ENCODE results near the gene ATXN1.
"Not testable (repeated sequence)": the region's sequence is repeated elsewhere in the genome, so short reads cannot be mapped to it uniquely, and the experiment has no call there.

Gene ATXN1

GRCh38 chr6:16559071-16559470, 202.2 kb downstream of the ATXN1 start:
- no peak for DNase-seq

- DNase-seq: no peak
These were observed 205.7 kb downstream of the ATXN1 start for GRCh38 chr6:16555550-16555949.

GRCh38 chr6:16553531-16553930, 207.7 kb downstream of the ATXN1 start:
- no peak for DNase-seq

GRCh38 chr6:16551466-16551865, 209.8 kb downstream of the ATXN1 start:
- DNase-seq: no peak

GRCh38 chr6:16548121-16548520, 213.1 kb downstream of the ATXN1 start:
- no peak for DNase-seq

- no peak for DNase-seq
These were observed 213.7 kb downstream of the ATXN1 start for GRCh38 chr6:16547587-16547986.

- DNase-seq: no peak
These were observed 214.4 kb downstream of the ATXN1 start for GRCh38 chr6:16546861-16547260.

- DNase-seq: no peak
These were observed 215.9 kb downstream of the ATXN1 start for GRCh38 chr6:16545382-16545781.

- DNase-seq: no peak
These were observed 216.7 kb downstream of the ATXN1 start for GRCh38 chr6:16544521-16544920.

- DNase-seq: no peak
These were observed 217.3 kb downstream of the ATXN1 start for GRCh38 chr6:16544006-16544405.

GRCh38 chr6:16543521-16543920, 217.7 kb downstream of the ATXN1 start:
- no peak for DNase-seq

- DNase-seq: no peak
These were observed 219.2 kb downstream of the ATXN1 start for GRCh38 chr6:16542070-16542469.

GRCh38 chr6:16540804-16541752, 220.2 kb downstream of the ATXN1 start:
- DNase-seq: no peak

GRCh38 chr6:16540383-16540782, 220.9 kb downstream of the ATXN1 start:
- not testable (repeated sequence) for DNase-seq

- DNase-seq: no peak
These were observed 222.0 kb downstream of the ATXN1 start for GRCh38 chr6:16539086-16539931.

- no peak for DNase-seq
These were observed 225.7 kb downstream of the ATXN1 start for GRCh38 chr6:16535564-16535963.

GRCh38 chr6:16533721-16534136, 227.5 kb downstream of the ATXN1 start:
- no peak for DNase-seq

- DNase-seq: no peak
These were observed 228.1 kb downstream of the ATXN1 start for GRCh38 chr6:16533210-16533609.

GRCh38 chr6:16527691-16528090, 233.6 kb downstream of the ATXN1 start:
- no peak for DNase-seq

GRCh38 chr6:16524380-16524707, 236.9 kb downstream of the ATXN1 start:
- DNase-seq: no peak

- no peak for DNase-seq
These were observed 237.5 kb downstream of the ATXN1 start for GRCh38 chr6:16523606-16524379.

GRCh38 chr6:16522937-16523336, 238.3 kb downstream of the ATXN1 start:
- DNase-seq: no peak

- DNase-seq: no peak
These were observed 239.7 kb downstream of the ATXN1 start for GRCh38 chr6:16521528-16521927.
